ENCODE data around the gene CILP2. TPM values are rescaled to one million over a fixed set of nuclear protein-coding genes. Genes with fewer than 3 reads are reported as not detected.

Gene CILP2
- total and polyA plus RNA-seq, 2 of the 8 experiments (the other 6 are each of a cell fraction or from before 2014, with no cell fraction given), result 4.4 to 5.8 TPM

DNA sequence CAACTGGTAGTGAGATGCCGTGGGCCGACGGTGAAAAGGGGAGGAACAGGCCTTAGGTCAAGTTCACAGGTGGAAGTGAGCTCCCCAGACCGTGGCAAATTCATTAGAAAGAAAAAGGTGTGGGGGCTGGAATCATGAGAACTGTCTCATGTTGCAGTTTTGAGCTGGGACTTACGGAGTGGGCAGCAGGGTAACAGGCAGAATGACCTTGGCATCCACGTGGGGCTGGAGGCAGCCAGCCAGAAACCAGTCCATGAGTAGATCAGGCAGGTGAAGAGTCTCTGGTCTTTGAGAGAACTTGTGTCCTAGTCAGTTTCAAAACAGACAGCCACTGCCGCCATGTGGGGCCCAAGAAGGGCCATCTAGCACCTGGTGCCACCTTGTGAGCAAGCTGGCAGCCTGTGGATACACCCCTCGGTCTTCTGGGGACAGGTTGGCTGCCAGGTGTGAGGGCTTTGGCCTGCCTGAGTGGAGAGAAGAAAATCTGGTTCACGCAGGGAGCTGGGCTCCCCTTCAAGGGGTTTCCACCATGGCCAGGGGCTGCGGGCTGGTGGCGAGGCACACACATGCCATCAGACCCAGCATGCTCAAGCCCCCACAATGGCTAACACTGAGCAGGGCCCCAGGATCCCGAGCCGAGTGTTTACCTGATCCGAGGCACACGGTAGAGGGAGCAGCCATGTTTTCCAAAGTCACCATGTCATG is 46.6 kb upstream of the CILP2 start (continued):
- no peak for TF ChIP-seq JUN (IDR thresholded peaks at IDR 0.05; ENCODE audit: low read depth, low read length)
- TF ChIP-seq CTBP2 (IDR thresholded peaks at IDR 0.05; ENCODE audit: borderline replicate concordance, insufficient read depth, insufficient read length, low read length), result no peak
- TF ChIP-seq, protein P1, sequence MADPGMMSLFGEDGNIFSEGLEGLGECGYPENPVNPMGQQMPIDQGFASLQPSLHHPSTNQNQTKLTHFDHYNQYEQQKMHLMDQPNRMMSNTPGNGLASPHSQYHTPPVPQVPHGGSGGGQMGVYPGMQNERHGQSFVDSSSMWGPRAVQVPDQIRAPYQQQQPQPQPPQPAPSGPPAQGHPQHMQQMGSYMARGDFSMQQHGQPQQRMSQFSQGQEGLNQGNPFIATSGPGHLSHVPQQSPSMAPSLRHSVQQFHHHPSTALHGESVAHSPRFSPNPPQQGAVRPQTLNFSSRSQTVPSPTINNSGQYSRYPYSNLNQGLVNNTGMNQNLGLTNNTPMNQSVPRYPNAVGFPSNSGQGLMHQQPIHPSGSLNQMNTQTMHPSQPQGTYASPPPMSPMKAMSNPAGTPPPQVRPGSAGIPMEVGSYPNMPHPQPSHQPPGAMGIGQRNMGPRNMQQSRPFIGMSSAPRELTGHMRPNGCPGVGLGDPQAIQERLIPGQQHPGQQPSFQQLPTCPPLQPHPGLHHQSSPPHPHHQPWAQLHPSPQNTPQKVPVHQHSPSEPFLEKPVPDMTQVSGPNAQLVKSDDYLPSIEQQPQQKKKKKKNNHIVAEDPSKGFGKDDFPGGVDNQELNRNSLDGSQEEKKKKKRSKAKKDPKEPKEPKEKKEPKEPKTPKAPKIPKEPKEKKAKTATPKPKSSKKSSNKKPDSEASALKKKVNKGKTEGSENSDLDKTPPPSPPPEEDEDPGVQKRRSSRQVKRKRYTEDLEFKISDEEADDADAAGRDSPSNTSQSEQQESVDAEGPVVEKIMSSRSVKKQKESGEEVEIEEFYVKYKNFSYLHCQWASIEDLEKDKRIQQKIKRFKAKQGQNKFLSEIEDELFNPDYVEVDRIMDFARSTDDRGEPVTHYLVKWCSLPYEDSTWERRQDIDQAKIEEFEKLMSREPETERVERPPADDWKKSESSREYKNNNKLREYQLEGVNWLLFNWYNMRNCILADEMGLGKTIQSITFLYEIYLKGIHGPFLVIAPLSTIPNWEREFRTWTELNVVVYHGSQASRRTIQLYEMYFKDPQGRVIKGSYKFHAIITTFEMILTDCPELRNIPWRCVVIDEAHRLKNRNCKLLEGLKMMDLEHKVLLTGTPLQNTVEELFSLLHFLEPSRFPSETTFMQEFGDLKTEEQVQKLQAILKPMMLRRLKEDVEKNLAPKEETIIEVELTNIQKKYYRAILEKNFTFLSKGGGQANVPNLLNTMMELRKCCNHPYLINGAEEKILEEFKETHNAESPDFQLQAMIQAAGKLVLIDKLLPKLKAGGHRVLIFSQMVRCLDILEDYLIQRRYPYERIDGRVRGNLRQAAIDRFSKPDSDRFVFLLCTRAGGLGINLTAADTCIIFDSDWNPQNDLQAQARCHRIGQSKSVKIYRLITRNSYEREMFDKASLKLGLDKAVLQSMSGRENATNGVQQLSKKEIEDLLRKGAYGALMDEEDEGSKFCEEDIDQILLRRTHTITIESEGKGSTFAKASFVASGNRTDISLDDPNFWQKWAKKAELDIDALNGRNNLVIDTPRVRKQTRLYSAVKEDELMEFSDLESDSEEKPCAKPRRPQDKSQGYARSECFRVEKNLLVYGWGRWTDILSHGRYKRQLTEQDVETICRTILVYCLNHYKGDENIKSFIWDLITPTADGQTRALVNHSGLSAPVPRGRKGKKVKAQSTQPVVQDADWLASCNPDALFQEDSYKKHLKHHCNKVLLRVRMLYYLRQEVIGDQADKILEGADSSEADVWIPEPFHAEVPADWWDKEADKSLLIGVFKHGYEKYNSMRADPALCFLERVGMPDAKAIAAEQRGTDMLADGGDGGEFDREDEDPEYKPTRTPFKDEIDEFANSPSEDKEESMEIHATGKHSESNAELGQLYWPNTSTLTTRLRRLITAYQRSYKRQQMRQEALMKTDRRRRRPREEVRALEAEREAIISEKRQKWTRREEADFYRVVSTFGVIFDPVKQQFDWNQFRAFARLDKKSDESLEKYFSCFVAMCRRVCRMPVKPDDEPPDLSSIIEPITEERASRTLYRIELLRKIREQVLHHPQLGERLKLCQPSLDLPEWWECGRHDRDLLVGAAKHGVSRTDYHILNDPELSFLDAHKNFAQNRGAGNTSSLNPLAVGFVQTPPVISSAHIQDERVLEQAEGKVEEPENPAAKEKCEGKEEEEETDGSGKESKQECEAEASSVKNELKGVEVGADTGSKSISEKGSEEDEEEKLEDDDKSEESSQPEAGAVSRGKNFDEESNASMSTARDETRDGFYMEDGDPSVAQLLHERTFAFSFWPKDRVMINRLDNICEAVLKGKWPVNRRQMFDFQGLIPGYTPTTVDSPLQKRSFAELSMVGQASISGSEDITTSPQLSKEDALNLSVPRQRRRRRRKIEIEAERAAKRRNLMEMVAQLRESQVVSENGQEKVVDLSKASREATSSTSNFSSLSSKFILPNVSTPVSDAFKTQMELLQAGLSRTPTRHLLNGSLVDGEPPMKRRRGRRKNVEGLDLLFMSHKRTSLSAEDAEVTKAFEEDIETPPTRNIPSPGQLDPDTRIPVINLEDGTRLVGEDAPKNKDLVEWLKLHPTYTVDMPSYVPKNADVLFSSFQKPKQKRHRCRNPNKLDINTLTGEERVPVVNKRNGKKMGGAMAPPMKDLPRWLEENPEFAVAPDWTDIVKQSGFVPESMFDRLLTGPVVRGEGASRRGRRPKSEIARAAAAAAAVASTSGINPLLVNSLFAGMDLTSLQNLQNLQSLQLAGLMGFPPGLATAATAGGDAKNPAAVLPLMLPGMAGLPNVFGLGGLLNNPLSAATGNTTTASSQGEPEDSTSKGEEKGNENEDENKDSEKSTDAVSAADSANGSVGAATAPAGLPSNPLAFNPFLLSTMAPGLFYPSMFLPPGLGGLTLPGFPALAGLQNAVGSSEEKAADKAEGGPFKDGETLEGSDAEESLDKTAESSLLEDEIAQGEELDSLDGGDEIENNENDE (IDR thresholded peaks at IDR 0.05; ENCODE audit: insufficient replicate concordance, low read length), result no peak
- no peak for TF ChIP-seq SAP30 (IDR thresholded peaks at IDR 0.05; ENCODE audit: insufficient read depth, insufficient replicate concordance, low read length)
- TF ChIP-seq SRF (IDR thresholded peaks at IDR 0.05; ENCODE audit: low read depth, low read length), result no peak
- TF ChIP-seq SP4 (IDR thresholded peaks at IDR 0.05; ENCODE audit: low read length), result no peak
- no peak for TF ChIP-seq POLR2AphosphoS5 (IDR thresholded peaks at IDR 0.05; ENCODE audit: low read depth, low read length)

Measured in H1 (cell line).